Raji (cell line): Measurements from ENCODE around the gene CCN2.

ENCODE experiments used
- POLR2A ChIP-seq: IDR thresholded peaks from 2 replicates; pipeline ENCODE4 v1.6.1; 2011; ENCODE audit warnings: low read depth, low read length, control low read depth; ENCODE audit not compliant: insufficient read depth

CCN2 gene

DNA sequence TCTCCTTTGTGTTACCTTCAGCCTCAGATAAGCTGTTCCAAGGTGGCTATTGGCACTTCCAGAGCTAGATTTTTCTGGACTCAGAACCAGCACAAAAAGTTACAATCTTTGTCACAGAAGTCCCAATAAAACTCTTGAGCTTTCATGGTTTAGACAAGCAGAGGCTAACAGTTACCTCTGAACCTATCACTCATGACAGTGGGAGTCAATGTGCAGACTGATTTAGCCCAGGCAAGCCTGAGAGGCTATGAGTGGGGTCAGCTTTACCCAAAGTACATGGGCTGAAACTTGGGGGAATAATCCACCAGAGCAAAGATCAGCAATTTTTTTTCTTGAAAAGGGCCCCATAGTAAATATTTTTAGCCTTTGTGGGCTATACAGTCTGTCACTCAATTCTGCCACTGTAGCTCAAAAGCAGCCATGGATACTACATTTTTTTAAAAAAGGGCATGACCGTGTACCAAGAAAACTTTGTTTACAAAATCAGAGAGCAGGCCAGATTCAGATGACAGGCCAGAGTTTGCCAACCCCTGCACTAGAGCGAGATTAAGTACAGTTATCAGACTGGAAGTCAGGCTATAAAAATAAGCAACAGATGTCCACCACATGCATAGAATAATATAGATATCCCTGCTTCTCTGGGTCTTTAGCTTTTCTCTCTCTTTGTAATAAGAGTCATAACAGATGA, 20.0 kb downstream of the CCN2 start:
- TF ChIP-seq POLR2A, result no peak

DNA sequence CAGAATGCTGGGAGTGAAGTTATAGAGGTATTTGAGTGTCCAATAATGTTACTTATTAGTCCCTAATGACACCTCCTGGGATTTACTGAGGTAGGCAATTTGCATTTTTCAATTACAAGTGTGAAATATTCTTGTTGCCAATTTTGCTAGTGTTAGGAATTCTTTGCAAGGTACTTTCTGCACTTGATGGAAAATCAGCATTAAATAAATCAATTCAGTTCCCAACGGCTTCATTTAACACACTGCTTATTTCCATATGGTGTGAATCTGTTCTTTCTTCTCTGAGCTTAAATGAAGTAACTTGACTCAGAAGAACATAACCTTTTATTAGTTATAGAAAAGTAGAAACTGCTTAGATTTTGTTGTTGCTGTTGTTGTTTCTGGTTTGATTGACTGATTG, 21.2 kb downstream of the CCN2 start:
- TF ChIP-seq POLR2A, result no peak

GRCh38 chr6:131929264-131929663, 21.9 kb downstream of the CCN2 start:
- TF ChIP-seq POLR2A, result no peak

DNA sequence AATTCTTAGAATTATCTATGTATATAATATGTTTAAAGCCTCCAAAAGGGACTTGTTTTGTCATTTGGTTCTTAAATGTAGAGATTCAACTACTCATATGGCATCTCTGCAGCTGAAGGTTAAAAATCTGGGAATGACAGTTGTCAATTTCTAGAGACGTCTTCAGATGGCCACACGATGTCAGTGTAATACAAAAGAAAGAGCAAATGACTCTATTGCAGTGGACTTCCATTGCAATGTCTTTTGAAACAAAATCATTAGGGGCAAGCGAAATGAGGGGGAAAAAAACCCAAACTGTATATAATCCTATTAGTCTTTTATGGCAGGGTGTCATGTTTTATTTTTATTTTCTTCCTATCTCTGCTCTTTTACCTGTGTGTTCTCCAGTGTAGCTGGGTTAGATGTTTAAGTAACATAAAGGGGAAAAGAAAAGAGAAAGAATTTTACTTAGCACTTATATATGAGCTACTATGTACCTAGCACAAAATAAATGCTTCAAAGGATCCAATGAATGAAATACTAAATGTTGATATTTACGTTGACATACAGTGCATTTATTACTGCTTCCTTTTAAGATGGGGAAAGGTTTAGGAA, 26.2 kb downstream of the CCN2 start:
- no peak for TF ChIP-seq POLR2A

DNA sequence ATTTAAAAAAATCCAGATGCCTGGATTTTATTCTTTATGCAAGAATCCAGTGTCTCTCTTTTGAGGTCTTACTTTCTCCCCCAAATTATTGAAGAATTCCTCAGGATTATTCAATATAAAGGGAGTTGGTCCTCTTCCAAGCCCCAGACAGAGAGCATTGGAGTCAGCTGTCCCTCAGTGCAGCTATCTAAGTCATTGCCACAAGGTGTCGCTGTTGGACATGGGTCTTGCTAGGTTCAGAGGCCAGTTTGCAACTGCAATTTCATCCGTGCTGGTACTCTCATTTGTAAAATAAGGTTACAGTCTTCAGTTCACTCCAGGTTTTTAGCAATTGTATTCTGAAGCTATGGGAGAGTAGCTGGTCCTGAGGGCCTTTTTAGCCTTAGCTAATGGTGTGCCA, 27.8 kb downstream of the CCN2 start:
- TF ChIP-seq POLR2A, result no peak

- TF ChIP-seq POLR2A, result no peak
Observed at GRCh38 chr6:131920656-131921055, 30.5 kb downstream of the CCN2 start.

DNA sequence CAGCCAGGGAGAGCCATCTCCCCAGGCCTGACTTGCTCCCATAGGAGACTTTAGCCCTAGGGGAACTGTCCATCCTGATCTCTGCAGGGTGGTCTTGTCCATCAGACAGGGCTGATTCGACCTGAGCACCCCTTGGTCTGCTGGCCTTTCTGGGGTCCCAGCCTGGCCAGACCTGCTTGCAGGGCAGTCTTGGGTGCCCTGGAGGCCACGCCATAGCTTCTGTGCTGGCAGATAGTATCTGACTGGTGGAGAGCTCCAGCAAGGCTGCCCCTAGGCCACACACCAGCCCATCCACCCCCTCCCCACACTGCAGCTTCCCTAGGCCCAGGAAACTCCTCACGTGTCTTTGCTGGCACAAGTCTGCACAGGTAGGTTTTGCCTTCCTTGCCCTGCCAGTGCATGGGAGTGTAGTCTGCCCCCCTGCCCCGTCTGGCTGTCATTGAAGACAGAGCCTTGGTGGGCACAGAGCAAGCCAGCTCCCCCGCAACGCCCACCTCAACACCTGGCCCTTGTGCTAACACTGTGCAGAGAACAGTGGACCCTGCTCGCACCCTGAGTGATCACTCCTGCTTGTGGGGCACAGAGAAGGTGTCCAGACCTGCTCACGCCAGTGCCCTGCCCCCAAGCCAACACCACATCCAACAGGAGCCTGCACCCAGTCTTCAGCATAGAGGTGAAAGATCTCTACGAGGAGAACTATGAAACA, 32.4 kb downstream of the CCN2 start:
- TF ChIP-seq POLR2A, result no peak

GRCh38 chr6:131917763-131918649, 33.2 kb downstream of the CCN2 start:
- TF ChIP-seq POLR2A, result no peak

GRCh38 chr6:131917318-131917717, 33.9 kb downstream of the CCN2 start:
- TF ChIP-seq POLR2A, result no peak

GRCh38 chr6:131916847-131917246, 34.3 kb downstream of the CCN2 start:
- TF ChIP-seq POLR2A, result no peak

- TF ChIP-seq POLR2A, result no peak
Observed at GRCh38 chr6:131914967-131915751, 36.0 kb downstream of the CCN2 start.

GRCh38 chr6:131914234-131914633, 36.9 kb downstream of the CCN2 start:
- no peak for TF ChIP-seq POLR2A

GRCh38 chr6:131911951-131912350, 39.2 kb downstream of the CCN2 start:
- TF ChIP-seq POLR2A, result no peak

DNA sequence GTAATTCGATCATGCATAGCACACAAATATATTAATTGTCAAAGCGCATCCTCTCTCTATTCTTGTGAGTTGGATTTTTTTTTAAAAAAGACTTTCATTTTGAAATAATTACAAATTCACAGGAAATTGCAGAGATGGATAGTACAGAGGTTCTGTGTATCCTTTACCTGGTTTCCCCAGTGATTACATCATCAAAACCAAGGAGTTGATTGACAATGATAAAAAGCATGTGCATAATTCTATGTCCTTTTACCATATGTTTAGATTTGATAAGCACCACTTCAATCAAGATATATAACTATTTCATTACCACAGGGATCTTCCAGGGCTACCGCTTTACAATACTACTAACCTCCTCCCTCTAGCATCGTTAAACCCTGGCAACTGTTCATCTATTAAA, 40.2 kb downstream of the CCN2 start:
- no peak for TF ChIP-seq POLR2A

DNA sequence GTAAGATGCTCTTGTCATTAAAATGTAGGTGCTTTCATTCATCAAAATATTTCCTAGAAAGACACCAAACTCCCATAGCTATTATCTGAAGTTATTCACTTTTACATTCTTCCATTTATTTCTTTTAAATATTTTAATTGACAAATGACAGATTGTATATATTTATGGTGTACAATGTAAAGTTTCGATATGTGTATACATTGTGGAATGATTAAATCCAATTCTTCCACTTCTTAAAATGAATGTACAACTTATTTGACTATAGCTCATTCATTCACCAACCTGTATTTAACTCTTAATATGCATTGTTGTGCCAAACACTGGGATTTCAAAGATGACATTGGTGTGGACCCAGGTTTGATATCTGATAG, 41.0 kb downstream of the CCN2 start:
- TF ChIP-seq POLR2A, result no peak
